ENCODE measurements around the gene THOC6. TPM values are rescaled to one million over a fixed set of nuclear protein-coding genes. Genes with fewer than 3 reads are reported as not detected.

The THOC6 gene
- total and polyA plus RNA-seq, 9 donors, result 3.5 to 21.0 (median 15.2) TPM

DNA sequence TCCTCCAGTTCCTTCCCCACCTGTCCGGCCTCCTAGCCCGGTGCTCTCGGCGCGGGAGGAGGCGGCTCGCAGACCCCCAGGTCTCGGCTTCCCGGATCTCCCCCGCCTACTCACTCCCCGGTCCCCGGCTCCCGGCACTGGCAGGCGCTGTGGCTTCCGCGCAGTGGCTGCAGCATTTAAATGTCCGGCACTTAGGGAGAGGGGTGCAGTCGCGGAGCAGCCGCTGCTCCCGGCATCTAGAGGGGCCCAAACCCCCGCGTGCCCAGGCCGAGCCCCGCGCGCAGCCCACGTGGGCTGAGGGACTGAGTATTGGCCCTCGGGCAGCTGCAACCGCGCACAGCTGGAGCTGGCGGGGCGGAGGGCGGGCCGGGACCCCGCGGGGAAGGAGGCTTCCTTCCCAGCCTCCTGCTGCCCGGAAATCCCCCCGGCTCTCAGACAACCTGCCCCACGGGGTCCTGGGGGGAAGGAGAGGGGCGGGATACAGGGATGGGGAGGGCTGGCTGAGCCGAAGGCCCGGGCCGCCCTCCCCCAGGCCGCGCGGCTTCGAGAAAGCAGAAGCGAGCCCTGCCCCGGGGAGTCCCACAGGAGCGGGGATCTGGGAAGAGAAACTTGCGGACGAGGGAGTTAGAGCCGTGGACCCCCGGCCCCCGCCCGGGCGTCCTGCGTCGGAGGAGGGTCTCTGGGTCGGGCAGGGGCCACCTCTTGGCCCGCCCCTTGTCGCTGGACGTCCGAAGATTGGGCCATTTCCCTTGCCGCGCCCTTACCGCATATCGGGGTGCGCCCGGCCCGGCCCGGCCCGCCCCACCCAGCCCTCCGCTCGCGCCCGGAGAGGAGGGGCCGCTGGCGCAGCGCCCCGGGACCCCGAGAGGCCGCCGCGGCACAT, 22.2 kb downstream of the THOC6 start, which contains the start of gene MMP25:
Gene MMP25 (plus strand): TSS at position 804 of the 883 bp plus-strand sequence. CDS start 357 bp downstream, outside the sequence.
- DNase-seq, result no peak
- Histone ChIP-seq H3K4me1 (ENCODE audit: insufficient read depth) (peaks cover 5% of the 10 kb centered on the region), H3K4me3 (peak within 1 kb of the TSS; percentile 6), H3K27ac (no peak within 1 kb of the TSS), H3K9me3 (no peaks in the 10 kb centered on the region), H3K27me3 (peaks cover 4% of the 10 kb centered on the region), H3K36me3 (no peaks in the 10 kb centered on the region)
- no peak for TF ChIP-seq POLR2A (IDR thresholded peaks at IDR 0.05)
- TF ChIP-seq, protein P1, sequence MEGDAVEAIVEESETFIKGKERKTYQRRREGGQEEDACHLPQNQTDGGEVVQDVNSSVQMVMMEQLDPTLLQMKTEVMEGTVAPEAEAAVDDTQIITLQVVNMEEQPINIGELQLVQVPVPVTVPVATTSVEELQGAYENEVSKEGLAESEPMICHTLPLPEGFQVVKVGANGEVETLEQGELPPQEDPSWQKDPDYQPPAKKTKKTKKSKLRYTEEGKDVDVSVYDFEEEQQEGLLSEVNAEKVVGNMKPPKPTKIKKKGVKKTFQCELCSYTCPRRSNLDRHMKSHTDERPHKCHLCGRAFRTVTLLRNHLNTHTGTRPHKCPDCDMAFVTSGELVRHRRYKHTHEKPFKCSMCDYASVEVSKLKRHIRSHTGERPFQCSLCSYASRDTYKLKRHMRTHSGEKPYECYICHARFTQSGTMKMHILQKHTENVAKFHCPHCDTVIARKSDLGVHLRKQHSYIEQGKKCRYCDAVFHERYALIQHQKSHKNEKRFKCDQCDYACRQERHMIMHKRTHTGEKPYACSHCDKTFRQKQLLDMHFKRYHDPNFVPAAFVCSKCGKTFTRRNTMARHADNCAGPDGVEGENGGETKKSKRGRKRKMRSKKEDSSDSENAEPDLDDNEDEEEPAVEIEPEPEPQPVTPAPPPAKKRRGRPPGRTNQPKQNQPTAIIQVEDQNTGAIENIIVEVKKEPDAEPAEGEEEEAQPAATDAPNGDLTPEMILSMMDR (IDR thresholded peaks at IDR 0.05), result no peak
- TF ChIP-seq EP300 (IDR thresholded peaks at IDR 0.05), result no peak
- 0 to 1% (median 1%) methylated on average over 53 to 86 of the region's 86 CpGs for WGBS, 3 donors
- intact Hi-C loops (cut with DNase I), result no loop called here

DNA sequence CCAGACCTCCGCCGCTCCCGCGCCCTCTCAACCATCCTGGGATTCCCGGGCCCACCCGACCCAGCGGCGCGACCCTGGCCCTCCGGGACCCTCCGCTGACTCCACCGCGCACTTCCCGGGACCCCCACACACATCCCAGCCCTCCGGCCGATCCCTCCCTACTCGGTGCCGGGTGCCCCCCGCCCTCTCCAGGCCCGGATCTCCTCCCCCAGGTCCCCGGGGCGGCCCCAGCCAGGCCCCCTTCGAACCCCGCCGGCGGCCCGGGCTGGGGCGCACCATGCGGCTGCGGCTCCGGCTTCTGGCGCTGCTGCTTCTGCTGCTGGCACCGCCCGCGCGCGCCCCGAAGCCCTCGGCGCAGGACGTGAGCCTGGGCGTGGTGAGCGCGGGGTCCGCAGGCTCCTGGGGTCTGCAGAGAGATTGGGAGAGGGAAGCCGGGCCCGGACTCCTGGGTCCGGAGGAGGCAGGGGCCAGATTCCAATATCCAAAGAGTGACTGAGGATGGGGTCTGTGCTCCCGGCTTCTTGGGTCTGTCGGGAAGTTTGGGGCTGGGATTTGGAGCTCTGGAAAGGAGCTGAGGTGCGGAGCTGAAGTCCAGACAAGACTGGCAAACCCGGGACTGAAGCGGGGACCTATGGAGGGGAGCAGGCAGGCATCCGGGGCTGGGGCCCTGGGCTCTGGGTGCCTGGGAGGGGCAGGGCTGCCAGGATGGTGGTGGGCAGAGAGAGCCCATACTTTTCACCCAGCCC, 23.0 kb downstream of the THOC6 start:
- WGBS, 3 donors, result 1 to 2% (median 1%) methylated on average over 38 to 54 of the region's 54 CpGs
- Histone ChIP-seq H3K4me3 (no peak overlapping the region), H3K27ac (no peak overlapping the region), H3K9me3 (no peaks in the 10 kb centered on the region), H3K36me3 (no peaks in the 10 kb centered on the region), H3K27me3 (peaks cover 4% of the 10 kb centered on the region), H3K4me1 (ENCODE audit: insufficient read depth) (peaks cover 5% of the 10 kb centered on the region)
- TF ChIP-seq POLR2A (IDR thresholded peaks at IDR 0.05), result no peak
- TF ChIP-seq EP300 (IDR thresholded peaks at IDR 0.05), result no peak
- TF ChIP-seq, protein P1 (IDR thresholded peaks at IDR 0.05), result no peak
- intact Hi-C loops (cut with DNase I), result no loop called here
- DNase-seq, result no peak

DNA sequence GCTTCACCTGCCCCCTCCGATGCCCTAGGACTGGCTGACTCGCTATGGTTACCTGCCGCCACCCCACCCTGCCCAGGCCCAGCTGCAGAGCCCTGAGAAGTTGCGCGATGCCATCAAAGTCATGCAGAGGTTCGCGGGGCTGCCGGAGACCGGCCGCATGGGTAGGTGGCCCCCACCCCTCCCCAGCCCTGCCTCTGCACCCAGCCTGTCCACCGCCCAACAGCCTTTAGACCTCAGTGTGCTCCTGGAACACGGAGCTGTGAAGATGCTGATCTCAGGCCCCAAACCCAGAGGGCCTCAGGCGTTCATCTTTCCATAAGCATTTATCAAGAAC, 23.5 kb downstream of the THOC6 start:
- DNase-seq, result no peak
- 6 to 9% (median 7%) methylated on average over 12 to 13 of the region's 13 CpGs for WGBS, 3 donors
- H3K9me3 ChIP-seq, result no peaks in the 10 kb centered on the region
- H3K4me3 ChIP-seq, result no peak overlapping the region
- H3K27me3 ChIP-seq, result peaks cover 4% of the 10 kb centered on the region
- intact Hi-C loops (cut with DNase I), result no loop called here
- peaks cover 5% of the 10 kb centered on the region for H3K4me1 ChIP-seq (ENCODE audit: insufficient read depth)
- TF ChIP-seq, protein P1 (IDR thresholded peaks at IDR 0.05), result no peak
- TF ChIP-seq EP300 (IDR thresholded peaks at IDR 0.05) (no peak), POLR2A (IDR thresholded peaks at IDR 0.05) (no peak)
- H3K36me3 ChIP-seq, result no peaks in the 10 kb centered on the region
- H3K27ac ChIP-seq, result no peak overlapping the region

DNA sequence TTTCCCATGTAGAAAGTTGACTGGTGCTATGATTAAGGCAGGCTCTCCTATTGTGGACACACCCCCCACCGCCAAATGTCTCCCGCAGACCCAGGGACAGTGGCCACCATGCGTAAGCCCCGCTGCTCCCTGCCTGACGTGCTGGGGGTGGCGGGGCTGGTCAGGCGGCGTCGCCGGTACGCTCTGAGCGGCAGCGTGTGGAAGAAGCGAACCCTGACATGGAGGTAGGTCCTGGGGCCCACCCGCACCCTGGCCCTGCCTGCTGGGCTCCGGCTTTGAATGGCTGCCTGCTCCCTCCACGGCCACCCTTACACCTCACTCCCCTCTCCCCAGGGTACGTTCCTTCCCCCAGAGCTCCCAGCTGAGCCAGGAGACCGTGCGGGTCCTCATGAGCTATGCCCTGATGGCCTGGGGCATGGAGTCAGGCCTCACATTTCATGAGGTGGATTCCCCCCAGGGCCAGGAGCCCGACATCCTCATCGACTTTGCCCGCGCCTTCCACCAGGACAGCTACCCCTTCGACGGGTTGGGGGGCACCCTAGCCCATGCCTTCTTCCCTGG, 26.2 kb downstream of the THOC6 start:
- Histone ChIP-seq H3K9me3 (no peaks in the 10 kb centered on the region), H3K36me3 (no peaks in the 10 kb centered on the region), H3K27ac (no peak overlapping the region), H3K4me3 (no peak overlapping the region), H3K27me3 (no peaks in the 10 kb centered on the region), H3K4me1 (ENCODE audit: insufficient read depth) (peaks cover 5% of the 10 kb centered on the region)
- TF ChIP-seq, protein P1 (IDR thresholded peaks at IDR 0.05), result no peak
- TF ChIP-seq EP300 (IDR thresholded peaks at IDR 0.05), result no peak
- TF ChIP-seq POLR2A (IDR thresholded peaks at IDR 0.05), result no peak
- no peak for DNase-seq
- 74 to 78% (median 74%) methylated on average over 26 of the region's 26 CpGs for WGBS, 3 donors
- intact Hi-C loops (cut with DNase I), result loop anchor here in 1 of 4 donors (10.0 kb wide), 1 partner anchor 115 kb away; no protein-coding TSS in a partner anchor

Data from ovary (tissue), 9 donors.